ENCODE measurements around the gene GZMB.

Gene GZMB

GRCh38 chr14:24677956-24678355, 44.0 kb upstream of the GZMB start:
- Histone ChIP-seq H3K27ac (no peak overlapping the region), H3K4me3 (ENCODE audit: low read depth, low read length) (no peak overlapping the region), H3K9me3 (ENCODE audit: severe bottlenecking) (no peaks in the 10 kb centered on the region), H3K27me3 (ENCODE audit: insufficient read depth, low read depth, severe bottlenecking) (peaks cover 77% of the 10 kb centered on the region), H3K36me3 (no peaks in the 10 kb centered on the region)
- DNase-seq, result no peak
- TF ChIP-seq, protein P1, sequence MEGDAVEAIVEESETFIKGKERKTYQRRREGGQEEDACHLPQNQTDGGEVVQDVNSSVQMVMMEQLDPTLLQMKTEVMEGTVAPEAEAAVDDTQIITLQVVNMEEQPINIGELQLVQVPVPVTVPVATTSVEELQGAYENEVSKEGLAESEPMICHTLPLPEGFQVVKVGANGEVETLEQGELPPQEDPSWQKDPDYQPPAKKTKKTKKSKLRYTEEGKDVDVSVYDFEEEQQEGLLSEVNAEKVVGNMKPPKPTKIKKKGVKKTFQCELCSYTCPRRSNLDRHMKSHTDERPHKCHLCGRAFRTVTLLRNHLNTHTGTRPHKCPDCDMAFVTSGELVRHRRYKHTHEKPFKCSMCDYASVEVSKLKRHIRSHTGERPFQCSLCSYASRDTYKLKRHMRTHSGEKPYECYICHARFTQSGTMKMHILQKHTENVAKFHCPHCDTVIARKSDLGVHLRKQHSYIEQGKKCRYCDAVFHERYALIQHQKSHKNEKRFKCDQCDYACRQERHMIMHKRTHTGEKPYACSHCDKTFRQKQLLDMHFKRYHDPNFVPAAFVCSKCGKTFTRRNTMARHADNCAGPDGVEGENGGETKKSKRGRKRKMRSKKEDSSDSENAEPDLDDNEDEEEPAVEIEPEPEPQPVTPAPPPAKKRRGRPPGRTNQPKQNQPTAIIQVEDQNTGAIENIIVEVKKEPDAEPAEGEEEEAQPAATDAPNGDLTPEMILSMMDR (IDR thresholded peaks at IDR 0.05; ENCODE audit: low read depth, low read length), result no peak

DNA sequence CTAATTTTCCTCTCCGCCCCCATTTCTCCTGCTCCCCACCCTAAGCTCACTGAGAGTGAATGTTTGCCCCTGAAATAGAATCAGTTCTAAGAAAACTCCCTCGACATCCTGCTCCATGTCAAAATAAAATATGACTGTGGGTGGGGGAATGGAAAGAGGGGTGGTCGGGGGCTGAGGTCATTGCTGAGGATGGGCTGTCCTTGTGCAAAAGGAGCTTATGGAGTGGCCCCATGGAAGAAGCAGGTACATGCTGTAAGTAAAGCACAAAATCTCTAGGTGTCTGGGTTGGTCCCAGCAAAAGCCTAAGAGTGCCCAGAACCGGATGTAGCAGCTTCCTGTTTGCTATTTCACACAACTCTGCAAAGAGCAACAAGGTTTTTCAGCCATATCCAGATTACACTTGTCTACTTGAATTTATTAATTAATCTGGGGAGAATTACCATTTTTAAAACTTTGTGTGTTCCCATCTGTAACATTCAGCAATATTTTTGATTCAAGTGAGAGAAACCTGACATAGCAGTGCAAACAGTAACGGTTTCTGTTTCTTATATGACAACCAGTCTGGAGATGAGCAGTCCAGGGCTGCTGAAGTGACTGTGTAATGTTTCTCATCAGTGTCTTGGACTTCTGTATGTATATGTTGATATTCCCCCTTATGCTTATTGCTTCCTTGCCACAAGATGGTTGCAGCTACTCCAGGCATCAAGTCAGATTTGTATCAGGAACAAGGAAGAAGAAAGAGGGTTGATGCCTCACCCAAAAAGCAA, 40.4 kb upstream of the GZMB start:
- Histone ChIP-seq H3K27me3 (ENCODE audit: insufficient read depth, low read depth, severe bottlenecking) (peaks cover 56% of the 10 kb centered on the region), H3K27ac (no peak overlapping the region), H3K9me3 (ENCODE audit: severe bottlenecking) (no peaks in the 10 kb centered on the region), H3K36me3 (no peaks in the 10 kb centered on the region), H3K4me3 (ENCODE audit: low read depth, low read length) (no peak overlapping the region)
- TF ChIP-seq, protein P1 (IDR thresholded peaks at IDR 0.05; ENCODE audit: low read depth, low read length), result no peak
- DNase-seq, result no peak

DNA sequence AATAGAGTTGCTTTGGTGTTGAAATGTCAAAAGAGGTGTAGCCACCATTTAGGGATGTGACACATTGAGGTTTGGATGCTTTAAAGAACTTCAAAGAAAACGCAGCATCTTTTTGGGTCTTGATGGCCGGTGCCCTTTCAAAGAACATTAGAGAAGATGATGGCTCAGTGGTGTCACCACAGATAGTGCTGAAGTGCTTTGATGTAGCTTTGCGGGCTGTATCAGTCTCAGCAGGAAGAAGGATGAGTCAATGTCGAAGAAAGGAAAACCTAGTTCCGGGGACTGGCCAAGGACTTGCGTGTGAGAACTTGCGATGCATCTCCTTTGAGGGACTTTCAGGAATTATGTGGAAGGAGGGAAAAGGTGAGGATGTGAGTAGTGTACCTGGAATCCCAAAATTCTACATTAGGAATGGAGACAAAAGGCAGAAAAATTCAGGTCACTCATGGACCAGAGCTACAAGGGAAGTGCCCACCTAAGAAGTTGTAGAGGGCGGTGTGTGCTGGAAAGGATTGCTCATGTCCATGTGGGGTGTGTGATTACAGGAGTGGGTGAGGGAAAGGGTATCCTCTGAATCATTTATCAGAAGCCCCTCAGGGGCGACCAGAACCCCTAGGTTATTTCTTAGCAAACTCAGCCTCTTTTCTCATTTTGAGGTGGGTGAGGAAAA, 39.7 kb upstream of the GZMB start:
- Histone ChIP-seq H3K9me3 (ENCODE audit: severe bottlenecking) (no peaks in the 10 kb centered on the region), H3K36me3 (no peaks in the 10 kb centered on the region), H3K4me3 (ENCODE audit: low read depth, low read length) (no peak overlapping the region), H3K27ac (no peak overlapping the region), H3K27me3 (ENCODE audit: insufficient read depth, low read depth, severe bottlenecking) (peaks cover 49% of the 10 kb centered on the region)
- TF ChIP-seq, protein P1 (IDR thresholded peaks at IDR 0.05; ENCODE audit: low read depth, low read length), result no peak
- DNase-seq, result no peak

GRCh38 chr14:24673059-24673458, 39.1 kb upstream of the GZMB start:
- H3K4me3 ChIP-seq (ENCODE audit: low read depth, low read length), result no peak overlapping the region
- TF ChIP-seq, protein P1 (IDR thresholded peaks at IDR 0.05; ENCODE audit: low read depth, low read length), result no peak
- DNase-seq, result no peak
- H3K9me3 ChIP-seq (ENCODE audit: severe bottlenecking), result no peaks in the 10 kb centered on the region
- no peaks in the 10 kb centered on the region for H3K36me3 ChIP-seq
- H3K27ac ChIP-seq, result no peak overlapping the region
- H3K27me3 ChIP-seq (ENCODE audit: insufficient read depth, low read depth, severe bottlenecking), result peaks cover 45% of the 10 kb centered on the region

- no peak for DNase-seq
- Histone ChIP-seq H3K27me3 (ENCODE audit: insufficient read depth, low read depth, severe bottlenecking) (peaks cover 40% of the 10 kb centered on the region), H3K9me3 (ENCODE audit: severe bottlenecking) (no peaks in the 10 kb centered on the region)
These were observed 36.6 kb upstream of the GZMB start for GRCh38 chr14:24670594-24670993.

More at GRCh38 chr14:24670594-24670993, 36.6 kb upstream of the GZMB start:
- TF ChIP-seq, protein P1 (IDR thresholded peaks at IDR 0.05; ENCODE audit: low read depth, low read length), result no peak
- no peak overlapping the region for H3K27ac ChIP-seq
- H3K36me3 ChIP-seq, result no peaks in the 10 kb centered on the region
- no peak overlapping the region for H3K4me3 ChIP-seq (ENCODE audit: low read depth, low read length)

Data from WERI-Rb-1 (cell line).